H9 (cell line): ENCODE measurements around the gene UPK3A. TPM values are rescaled to one million over a fixed set of nuclear protein-coding genes. Genes with fewer than 3 reads are reported as not detected.

Experiments used
- DNase-seq: peaks from one replicate; pipeline ENCODE4 v3.0.0-alpha.2; 2017
- H2AFZ ChIP-seq: one replicate; pipeline ENCODE4 v1.6.1; 2013; ENCODE audit warnings: mild to moderate bottlenecking, low read length, control low read depth, moderate library complexity
- H2AK5ac ChIP-seq: 2 replicates; pipeline ENCODE4 v1.6.1; 2013; ENCODE audit warnings: low read length, control low read depth, mixed read lengths; ENCODE audit not compliant: insufficient read length
- H2BK120ac ChIP-seq: one replicate; pipeline ENCODE4 v1.6.1; 2013; ENCODE audit warnings: low read depth, mild to moderate bottlenecking, low read length, control low read depth, inconsistent platforms; ENCODE audit not compliant: poor library complexity, severe bottlenecking
- H2BK12ac ChIP-seq: 2 replicates; pipeline ENCODE4 v1.6.1; 2013; ENCODE audit warnings: low read length, control low read depth, mixed read lengths, low read depth; ENCODE audit not compliant: insufficient read length
- H2BK15ac ChIP-seq: 2 replicates; pipeline ENCODE4 v1.6.1; 2013; ENCODE audit warnings: low read depth, low read length, control low read depth
- H2BK20ac ChIP-seq: one replicate; pipeline ENCODE4 v1.6.1; 2013; ENCODE audit warnings: low read depth, mild to moderate bottlenecking, low read length, control low read depth, inconsistent platforms; ENCODE audit not compliant: poor library complexity, severe bottlenecking
- H2BK5ac ChIP-seq: 2 replicates; pipeline ENCODE4 v1.6.1; 2013; ENCODE audit warnings: low read length, control low read depth, mixed read lengths; ENCODE audit not compliant: insufficient read length
- H3K14ac ChIP-seq: 2 replicates; pipeline ENCODE4 v1.6.1; 2013; ENCODE audit warnings: low read length, control low read depth; ENCODE audit not compliant: insufficient read depth
- H3K18ac ChIP-seq: 2 replicates; pipeline ENCODE4 v1.6.1; 2013; ENCODE audit warnings: low read depth, mild to moderate bottlenecking, mixed read lengths, low read length, control low read depth; ENCODE audit not compliant: insufficient read length
- H3K23ac ChIP-seq: 2 replicates; pipeline ENCODE4 v1.6.1; 2013; ENCODE audit warnings: low read length, control low read depth, mixed read lengths, low read depth; ENCODE audit not compliant: insufficient read length
- H3K23me2 ChIP-seq: 2 replicates; pipeline ENCODE4 v1.6.1; 2013; ENCODE audit warnings: low read depth, mild to moderate bottlenecking, mixed read lengths, low read length, control low read depth; ENCODE audit not compliant: insufficient read length, poor library complexity, severe bottlenecking
- H3K27ac ChIP-seq: 2 replicates; pipeline ENCODE4 v1.5.1; 2013; ENCODE audit warnings: low read length, control low read depth, mixed read lengths, low read depth; ENCODE audit not compliant: insufficient read length
- H3K27me3 ChIP-seq: 2 replicates; pipeline ENCODE4 v1.6.1; 2013; ENCODE audit warnings: low read length, control low read depth, inconsistent platforms; ENCODE audit not compliant: insufficient read depth
- H3K4ac ChIP-seq: 2 replicates; pipeline ENCODE4 v1.6.1; 2013; ENCODE audit warnings: low read depth, mild to moderate bottlenecking, control low read depth, inconsistent platforms, low read length, moderate library complexity
- H3K4me1 ChIP-seq: 2 replicates; pipeline ENCODE4 v1.6.1; 2013; ENCODE audit warnings: low read length, control low read depth, inconsistent platforms; ENCODE audit not compliant: insufficient read depth
- H3K4me2 ChIP-seq: 2 replicates; pipeline ENCODE4 v1.6.1; 2013; ENCODE audit warnings: low read length, control low read depth, mixed read lengths; ENCODE audit not compliant: insufficient read length, insufficient read depth
- H3K56ac ChIP-seq: 2 replicates; pipeline ENCODE4 v1.6.1; 2013; ENCODE audit warnings: low read depth, mild to moderate bottlenecking, mixed read lengths, low read length, control low read depth; ENCODE audit not compliant: insufficient read length
- H3K79me1 ChIP-seq: 2 replicates; pipeline ENCODE4 v1.6.1; 2013; ENCODE audit warnings: low read depth, mild to moderate bottlenecking, moderate library complexity, low read length, control low read depth, inconsistent platforms; ENCODE audit not compliant: insufficient read depth, poor library complexity, severe bottlenecking
- H3K79me2 ChIP-seq: 2 replicates; pipeline ENCODE4 v1.6.1; 2013; ENCODE audit warnings: low read length, control low read depth, inconsistent platforms; ENCODE audit not compliant: insufficient read depth
- H3K9ac ChIP-seq: 2 replicates; pipeline ENCODE4 v1.6.1; 2013; ENCODE audit warnings: low read length, control low read depth, mixed read lengths; ENCODE audit not compliant: insufficient read length; ENCODE audit errors: extremely low read depth
- H3K9me3 ChIP-seq: one replicate; pipeline ENCODE4 v1.6.1; 2013; ENCODE audit warnings: low read depth, low read length, inconsistent platforms; ENCODE audit not compliant: control insufficient read depth
- H3T11ph ChIP-seq: one replicate; pipeline ENCODE4 v1.6.1; 2013; ENCODE audit warnings: mild to moderate bottlenecking, low read length, control low read depth, inconsistent platforms
- H4K20me1 ChIP-seq: one replicate; pipeline ENCODE4 v1.6.1; 2013; ENCODE audit not compliant: control insufficient read depth, insufficient read length, insufficient read depth
- H4K5ac ChIP-seq: 2 replicates; pipeline ENCODE4 v1.6.1; 2013; ENCODE audit warnings: low read depth, mild to moderate bottlenecking, mixed read lengths, low read length, control low read depth; ENCODE audit not compliant: insufficient read length
- H4K8ac ChIP-seq: replicated peaks from 2 replicates; pipeline ENCODE4 v1.6.1; 2013; ENCODE audit warnings: low read length, control low read depth, mixed read lengths, low read depth; ENCODE audit not compliant: insufficient read length
- H4K91ac ChIP-seq: 2 replicates; pipeline ENCODE4 v1.6.1; 2013; ENCODE audit warnings: low read depth, mild to moderate bottlenecking, moderate library complexity, mixed read lengths, low read length, control low read depth; ENCODE audit not compliant: insufficient read length
- H3K27ac Mint-ChIP-seq, 3 experiments: 2 replicates in 2 of 3; 3 replicates in 1 of 3; pipeline ENCODE4 v1.8.0; 2020 to 2021; ENCODE audit warnings: mixed read lengths in 3 of 3, mild to moderate bottlenecking in 1 of 3, moderate library complexity in 1 of 3
- H3K27me3 Mint-ChIP-seq: 2 replicates; pipeline ENCODE4 v1.8.0; 2021; ENCODE audit warnings: low read depth, mild to moderate bottlenecking, moderate library complexity, mixed read lengths
- H3K36me3 Mint-ChIP-seq, 3 experiments: 2 replicates in 2 of 3; 3 replicates in 1 of 3; pipeline ENCODE4 v1.8.0; 2020 to 2021; ENCODE audit warnings: low read depth in 3 of 3, mixed read lengths in 3 of 3; ENCODE audit not compliant: insufficient read depth in 1 of 3
- H3K4me1 Mint-ChIP-seq, 2 experiments: 2 replicates each; pipeline ENCODE4 v1.8.0; 2020; ENCODE audit warnings: mixed read lengths in 2 of 2
- H3K4me3 Mint-ChIP-seq, 2 experiments: 2 replicates in 1 of 2; 3 replicates in 1 of 2; pipeline ENCODE4 v1.8.0; 2020 to 2021; ENCODE audit warnings: mild to moderate bottlenecking in 2 of 2, mixed read lengths in 2 of 2, moderate library complexity in 1 of 2
- H3K9me3 Mint-ChIP-seq, 2 experiments: 2 replicates in 1 of 2; 3 replicates in 1 of 2; pipeline ENCODE4 v1.8.0; 2020; ENCODE audit warnings: mild to moderate bottlenecking in 2 of 2, mixed read lengths in 2 of 2, moderate library complexity in 1 of 2
- CTCF ChIP-seq: fragments of 200-600 bp; sonication (generic); conservative IDR thresholded peaks from 3 replicates; pipeline ENCODE4 v1.8.0; 2021; ENCODE audit warnings: antibody characterized with exemption, mild to moderate bottlenecking
- WGBS: extraction: QIAGEN DNeasy Blood & Tissue Kit; methylation state at CpG from one replicate; pipeline ENCODE4 v1.1.7; 2013; ENCODE audit warnings: missing lambda C conversion rate, low lambda C conversion rate, mixed read lengths; ENCODE audit not compliant: insufficient read length; ENCODE audit errors: extremely low coverage; 5-methylcytosine and 5-hydroxymethylcytosine counted together
- total RNA-seq: library from RNA; stranded (reverse); gene quantifications from 2 replicates; pipeline ENCODE4 v1.2.1, GENCODE V29; 2021

The UPK3A gene
- total RNA-seq, 1 experiment from 2014 or later = not detected

- Histone ChIP-seq H3K4me2 (no peak overlapping the region), H3K23ac (no peak overlapping the region), H2AK5ac (no peak overlapping the region), H3K9ac (no peak overlapping the region), H2BK20ac (no peak overlapping the region), H4K5ac (no peak overlapping the region), H3K14ac (no peak overlapping the region), H3K4ac (no peak overlapping the region), H2AFZ (no peak overlapping the region), H2BK120ac (no peak overlapping the region), H4K91ac (no peak overlapping the region), H3K27me3 (no peaks in the 10 kb centered on the region), H3K79me2 (no peaks in the 10 kb centered on the region), H2BK12ac (no peak overlapping the region), H3K9me3 (no peaks in the 10 kb centered on the region), H3K4me1 (no peaks in the 10 kb centered on the region), H3K27ac (no peak overlapping the region), H3K56ac (no peak overlapping the region), H4K8ac (no peak overlapping the region), H2BK15ac (no peak overlapping the region), H3K18ac (no peak overlapping the region), H3K23me2 (no peaks in the 10 kb centered on the region), H4K20me1 (no peaks in the 10 kb centered on the region), H3K79me1 (no peaks in the 10 kb centered on the region), H3T11ph (no peak overlapping the region), H2BK5ac (no peak overlapping the region)
- Mint-ChIP-seq H3K4me3 (no peak overlapping the region), H3K27ac (no peak overlapping the region), H3K27me3 (no peaks in the 10 kb centered on the region), H3K4me1 (0 out of 4 replicates have a peak, but pooled peaks cover 0 to 2% of the 10 kb centered on the region in 2 experiments), H3K9me3 (no peaks in the 10 kb centered on the region), H3K36me3 (peaks cover 3 to 36% (median 29%) of the 10 kb centered on the region in 3 experiments; a peak in 6 of 7 replicates)
- no peak for TF ChIP-seq CTCF
- WGBS = no CpG with 5 or more reads among the region's 6 CpGs
- no peak for DNase-seq
Observed at GRCh38 chr22:45341498-45341897, 56.7 kb downstream of the UPK3A start.
